ENCODE results near the gene ULBP2. TPM values are rescaled to one million over a fixed set of nuclear protein-coding genes. Genes with fewer than 3 reads are reported as not detected.

ULBP2 gene
- total and polyA plus RNA-seq, 2 of the 8 experiments (the other 6 are each of a cell fraction or from before 2014, with no cell fraction given), result 0.05 TPM; not detected in 1

- no peaks in the 10 kb centered on the region; the same call in 1 of the 2 replicates for H3K23me2 ChIP-seq (ENCODE audit: low read depth, low read length)
- TF ChIP-seq SUZ12 (IDR thresholded peaks at IDR 0.05; ENCODE audit: low read length) (peak; percentile 60; the same call in 1 of the 2 replicates), CHD2 (IDR thresholded peaks at IDR 0.05; ENCODE audit: low read length) (no peak), CBX5 (IDR thresholded peaks at IDR 0.05; ENCODE audit: low read depth, low read length) (no peak), CHD1 (IDR thresholded peaks at IDR 0.05; ENCODE audit: low read depth, low read length) (no peak), EGR1 (IDR thresholded peaks at IDR 0.05; ENCODE audit: borderline replicate concordance, low read depth, low read length) (no peak), CTCF (IDR thresholded peaks at IDR 0.05; ENCODE audit: control extremely low read depth in 1 of 3, insufficient read depth in 1 of 3, low read depth in 1 of 3, low read length in 3 of 3) (peak in 1 of 3 experiments; percentile 5; a peak in 1 of 4 replicates), MAFK (IDR thresholded peaks at IDR 0.05; ENCODE audit: low read depth, low read length) (no peak), CBX8 (IDR thresholded peaks at IDR 0.05; ENCODE audit: borderline replicate concordance, low read depth, low read length) (no peak)
- H3K14ac ChIP-seq (ENCODE audit: insufficient read length), result no peak overlapping the region
- DNase-seq (ENCODE audit: low read depth in 1 of 2, low spot score in 2 of 2) (no peak), FAIRE-seq (no peak)
- H3K56ac ChIP-seq (replicated peaks; ENCODE audit: insufficient read length, low read depth, low read length), result no peak overlapping the region
- no peak overlapping the region for H4K5ac ChIP-seq (ENCODE audit: insufficient read length, low read depth, low read length)
- no peaks in the 10 kb centered on the region for H3K36me3 ChIP-seq (ENCODE audit: control insufficient read depth in 2 of 4, insufficient read depth in 4 of 4, low read length in 3 of 4)
- no peak overlapping the region for H3K4me2 ChIP-seq (ENCODE audit: insufficient read depth in 1 of 2, low read depth in 2 of 2, low read length in 2 of 2)
- POLR2A ChIA-PET (ENCODE audit: partially characterized antibody), result no interaction called here
- H4K20me1 ChIP-seq (replicated peaks in 1 of 2; ENCODE audit: control insufficient read depth in 1 of 2, insufficient read depth in 2 of 2, low read length in 2 of 2), result peaks cover 5 to 17% of the 10 kb centered on the region in 2 experiments
- H2BK15ac ChIP-seq (ENCODE audit: low read length), result no peak overlapping the region
- H2BK12ac ChIP-seq (ENCODE audit: low read depth, low read length), result peak overlapping the region; percentile 6; the same call in 1 of the 2 replicates
- H4K8ac ChIP-seq (ENCODE audit: extremely low read depth, insufficient read depth, low read length), result no peak overlapping the region
- H2AFZ ChIP-seq (ENCODE audit: low read length), result no peak overlapping the region
- no peak overlapping the region for H4K91ac ChIP-seq (replicated peaks; ENCODE audit: insufficient read length, low read length)
- H3K9me3 ChIP-seq (ENCODE audit: insufficient read depth in 2 of 2, low read depth in 1 of 2, low read length in 1 of 2), result no peaks in the 10 kb centered on the region; a peak in 1 of 4 replicates
- CTCF ChIA-PET (ENCODE audit: partially characterized antibody), result interaction anchor here (1.1 kb wide), 1 partner anchor 86 kb away, joined by 3 read pairs; no protein-coding TSS in a partner anchor
- H3K27ac ChIP-seq (ENCODE audit: low read depth, low read length), result no peak overlapping the region
- no peak overlapping the region for H2BK20ac ChIP-seq (ENCODE audit: low read length)
- peaks cover 2 to 13% (median 11%) of the 10 kb centered on the region in 4 experiments for H3K4me1 ChIP-seq (replicated peaks in 1 of 4; ENCODE audit: control insufficient read depth in 3 of 4, insufficient read depth in 4 of 4, low read length in 3 of 4)
- 25% methylated on average over 5 of the region's 5 CpGs; no CpG with 5 or more reads in 1 of the 2 experiments for WGBS, 2 experiments (ENCODE audit: extremely low coverage in 1 of 2, insufficient coverage in 1 of 2, insufficient read length in 1 of 2, insufficient replicate concordance in 2 of 2, low coverage in 1 of 2, low lambda C conversion rate in 2 of 2, missing lambda C conversion rate in 1 of 2)
- no peak overlapping the region for H2BK120ac ChIP-seq (replicated peaks; ENCODE audit: low read depth, low read length)
- no peak overlapping the region for H2BK5ac ChIP-seq (ENCODE audit: low read depth, low read length)
- no peak overlapping the region for H3K9ac ChIP-seq (replicated peaks in 1 of 4; ENCODE audit: extremely low read depth in 1 of 4, low read depth in 3 of 4, low read length in 3 of 4)
- H3K4me3 ChIP-seq (ENCODE audit: extremely low read depth in 1 of 4, insufficient read depth in 2 of 4, low read depth in 3 of 4, low read length in 4 of 4), result no peak overlapping the region
- H3K23ac ChIP-seq (ENCODE audit: insufficient read length), result no peak overlapping the region
- no peak overlapping the region for H3K18ac ChIP-seq (ENCODE audit: extremely low read depth, low read length)
- no peak overlapping the region for H3K4ac ChIP-seq (replicated peaks; ENCODE audit: insufficient read length, low read depth, low read length)
- no peaks in the 10 kb centered on the region for H3K79me1 ChIP-seq (ENCODE audit: low read depth, low read length)
- H3K79me2 ChIP-seq (ENCODE audit: control insufficient read depth in 1 of 2, insufficient read depth in 2 of 2, low read length in 2 of 2), result no peaks in the 10 kb centered on the region
- H2AK5ac ChIP-seq (ENCODE audit: low read depth, low read length), result 0 out of 2 replicates have a peak overlapping the region, but pooled peaks have one; percentile 69
- H3K27me3 ChIP-seq (replicated peaks in 1 of 4; ENCODE audit: control insufficient read depth in 3 of 4, extremely low read depth in 1 of 4, insufficient read depth in 3 of 4, low read length in 3 of 4), result peaks cover 72 to 94% (median 87%) of the 10 kb centered on the region in 4 experiments
These were observed 43.7 kb downstream of the ULBP2 start for GRCh38 chr6:149985481-149985937.

Measured in H1 (cell line).